ENCODE results near the gene KRT25.

Gene KRT25

GRCh38 chr17:40782450-40782849 is 27.3 kb upstream of the KRT25 start, which contains the start of gene KRT27:
Gene KRT27, minus strand, starts transcription at chr17:40782550. Its CDS starts 57 bp downstream, at chr17:40782493.
- no peaks in the 10 kb centered on the region for H3K4me1 ChIP-seq (ENCODE audit: control insufficient read depth, low read depth, low read length)
- H3K9me3 ChIP-seq (ENCODE audit: control insufficient read depth, low read depth, low read length): no peaks in the 10 kb centered on the region
- H3K27me3 ChIP-seq (ENCODE audit: control insufficient read depth, insufficient read depth, low read length): no peaks in the 10 kb centered on the region

DNA sequence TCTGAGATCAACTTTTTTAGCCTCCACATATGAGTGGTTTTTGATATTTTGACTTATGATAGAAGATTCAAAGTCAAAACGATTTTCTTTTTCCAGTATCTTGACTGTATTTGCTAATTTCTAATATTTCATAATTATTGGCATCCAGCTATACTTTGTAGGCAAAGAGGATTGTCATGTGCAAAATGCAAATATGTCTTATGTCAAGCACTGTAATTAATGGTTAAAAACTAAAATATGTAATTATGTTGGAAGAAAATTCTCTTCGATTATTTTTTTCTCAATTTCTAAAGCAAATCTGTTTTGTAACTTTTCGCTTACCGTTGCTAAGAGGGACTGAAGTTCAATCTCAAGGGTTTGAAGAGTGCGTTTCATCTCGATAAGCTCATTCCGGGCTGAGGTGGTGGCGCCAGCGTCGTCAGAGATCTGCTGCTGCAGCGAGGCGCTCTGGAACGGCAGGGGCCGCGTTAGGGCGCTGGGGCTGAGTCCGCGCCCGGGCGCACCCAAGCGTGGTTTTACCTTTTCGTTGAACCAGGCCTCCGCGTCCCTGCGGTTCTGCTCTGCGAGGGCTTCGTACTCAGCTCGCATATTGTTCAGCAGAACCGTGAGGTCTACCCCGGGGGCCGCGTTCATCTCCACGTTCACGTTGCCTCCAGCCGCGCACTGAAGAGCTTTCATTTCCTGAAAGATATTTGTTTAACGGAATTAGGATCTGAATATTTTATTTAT is 24.2 kb upstream of the KRT25 start:
- Histone ChIP-seq H3K36me3 (ENCODE audit: control insufficient read depth, low read depth, low read length) (no peaks in the 10 kb centered on the region), H3K9ac (ENCODE audit: low read length) (no peak overlapping the region), H3K4me3 (ENCODE audit: low read length) (no peak overlapping the region), H3K27me3 (ENCODE audit: control insufficient read depth, insufficient read depth, low read length) (no peaks in the 10 kb centered on the region), H3K27ac (ENCODE audit: low read length) (no peak overlapping the region), H3K4me1 (ENCODE audit: control insufficient read depth, low read depth, low read length) (no peaks in the 10 kb centered on the region), H3K9me3 (ENCODE audit: control insufficient read depth, low read depth, low read length) (no peaks in the 10 kb centered on the region)

More at GRCh38 chr17:40782450-40782849, 27.3 kb upstream of the KRT25 start, which contains the start of gene KRT27:
- Histone ChIP-seq H3K36me3 (ENCODE audit: control insufficient read depth, low read depth, low read length) (no peaks in the 10 kb centered on the region), H3K9ac (ENCODE audit: low read length) (no peak within 1 kb of the TSS), H3K4me3 (ENCODE audit: low read length) (no peak within 1 kb of the TSS), H3K27ac (ENCODE audit: low read length) (no peak within 1 kb of the TSS)

DNA sequence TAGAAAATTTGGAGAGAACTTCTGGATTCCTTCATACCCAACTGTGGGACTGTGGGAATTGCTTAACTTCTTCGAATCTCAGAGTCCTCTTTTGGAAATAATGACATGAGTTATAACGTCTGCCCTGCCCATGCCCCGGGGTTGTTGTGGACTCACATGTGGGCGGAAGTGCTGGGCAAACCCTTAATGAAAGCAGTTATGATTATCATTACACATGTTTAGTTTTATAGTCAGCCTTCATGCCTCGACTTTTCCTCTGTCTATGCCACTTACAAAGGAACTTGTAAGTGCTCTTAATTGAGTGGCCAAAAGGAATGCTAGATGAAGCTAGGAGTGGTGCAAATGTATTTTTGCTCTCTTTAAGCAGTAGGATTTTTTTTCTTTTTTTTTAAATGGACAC is 23.3 kb upstream of the KRT25 start:
- H3K27me3 ChIP-seq (ENCODE audit: control insufficient read depth, insufficient read depth, low read length): no peaks in the 10 kb centered on the region
- no peak overlapping the region for H3K27ac ChIP-seq (ENCODE audit: low read length)
- H3K4me1 ChIP-seq (ENCODE audit: control insufficient read depth, low read depth, low read length): no peaks in the 10 kb centered on the region
- H3K9me3 ChIP-seq (ENCODE audit: control insufficient read depth, low read depth, low read length): no peaks in the 10 kb centered on the region
- H3K9ac ChIP-seq (ENCODE audit: low read length): no peak overlapping the region
- H3K4me3 ChIP-seq (ENCODE audit: low read length): no peak overlapping the region
- H3K36me3 ChIP-seq (ENCODE audit: control insufficient read depth, low read depth, low read length): no peaks in the 10 kb centered on the region

- no peak overlapping the region for H3K9ac ChIP-seq (ENCODE audit: low read length)
- H3K9me3 ChIP-seq (ENCODE audit: control insufficient read depth, low read depth, low read length): no peaks in the 10 kb centered on the region
- H3K4me1 ChIP-seq (ENCODE audit: control insufficient read depth, low read depth, low read length): no peaks in the 10 kb centered on the region
- no peak overlapping the region for H3K27ac ChIP-seq (ENCODE audit: low read length)
- H3K4me3 ChIP-seq (ENCODE audit: low read length): no peak overlapping the region
- no peaks in the 10 kb centered on the region for H3K27me3 ChIP-seq (ENCODE audit: control insufficient read depth, insufficient read depth, low read length)
- no peaks in the 10 kb centered on the region for H3K36me3 ChIP-seq (ENCODE audit: control insufficient read depth, low read depth, low read length)
Measured at GRCh38 chr17:40777971-40778370, 22.8 kb upstream of the KRT25 start.

- Histone ChIP-seq H3K9ac (ENCODE audit: low read length) (no peak overlapping the region), H3K27me3 (ENCODE audit: control insufficient read depth, insufficient read depth, low read length) (no peaks in the 10 kb centered on the region), H3K27ac (ENCODE audit: low read length) (no peak overlapping the region), H3K36me3 (ENCODE audit: control insufficient read depth, low read depth, low read length) (no peaks in the 10 kb centered on the region), H3K4me3 (ENCODE audit: low read length) (no peak overlapping the region), H3K4me1 (ENCODE audit: control insufficient read depth, low read depth, low read length) (no peaks in the 10 kb centered on the region), H3K9me3 (ENCODE audit: control insufficient read depth, low read depth, low read length) (no peaks in the 10 kb centered on the region)
Measured at GRCh38 chr17:40777459-40777858, 22.3 kb upstream of the KRT25 start.

GRCh38 chr17:40775945-40776344 is 20.8 kb upstream of the KRT25 start:
- Histone ChIP-seq H3K27ac (ENCODE audit: low read length) (no peak overlapping the region), H3K4me1 (ENCODE audit: control insufficient read depth, low read depth, low read length) (no peaks in the 10 kb centered on the region), H3K9me3 (ENCODE audit: control insufficient read depth, low read depth, low read length) (no peaks in the 10 kb centered on the region), H3K9ac (ENCODE audit: low read length) (no peak overlapping the region), H3K36me3 (ENCODE audit: control insufficient read depth, low read depth, low read length) (no peaks in the 10 kb centered on the region), H3K4me3 (ENCODE audit: low read length) (no peak overlapping the region), H3K27me3 (ENCODE audit: control insufficient read depth, insufficient read depth, low read length) (no peaks in the 10 kb centered on the region)

DNA sequence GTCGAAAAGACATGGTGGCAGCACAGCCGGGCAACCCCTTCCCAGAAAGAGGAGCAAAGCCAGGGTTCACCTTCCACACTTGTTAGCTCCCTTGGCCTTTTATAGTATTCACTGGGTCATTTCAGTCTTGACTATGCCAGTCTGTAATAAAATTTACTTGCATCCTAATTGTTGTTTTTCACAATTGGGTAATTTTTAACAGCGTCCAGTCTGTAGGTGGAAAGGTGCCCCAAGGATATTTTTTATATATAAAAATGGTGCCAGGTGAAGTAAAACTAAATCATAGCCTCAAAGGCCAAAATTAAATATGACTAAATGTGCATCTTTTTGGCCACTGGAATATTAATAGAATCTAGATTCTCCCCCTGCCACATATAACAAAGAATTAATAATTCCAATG is 17.0 kb upstream of the KRT25 start, which contains the start of gene KRT26:
Gene KRT26 (minus strand): TSS at position 101 of the 400 bp plus-strand sequence. CDS start 88 bp downstream, at position 13.
- H3K27ac ChIP-seq (ENCODE audit: low read length): no peak within 1 kb of the TSS
- no peaks in the 10 kb centered on the region for H3K27me3 ChIP-seq (ENCODE audit: control insufficient read depth, insufficient read depth, low read length)
- no peak within 1 kb of the TSS for H3K9ac ChIP-seq (ENCODE audit: low read length)
- no peak within 1 kb of the TSS for H3K4me3 ChIP-seq (ENCODE audit: low read length)
- H3K4me1 ChIP-seq (ENCODE audit: control insufficient read depth, low read depth, low read length): no peaks in the 10 kb centered on the region
- no peaks in the 10 kb centered on the region for H3K9me3 ChIP-seq (ENCODE audit: control insufficient read depth, low read depth, low read length)
- no peaks in the 10 kb centered on the region for H3K36me3 ChIP-seq (ENCODE audit: control insufficient read depth, low read depth, low read length)

GRCh38 chr17:40765657-40766056 is 10.5 kb upstream of the KRT25 start:
- Histone ChIP-seq H3K27ac (ENCODE audit: low read length) (no peak overlapping the region), H3K4me3 (ENCODE audit: low read length) (no peak overlapping the region), H3K36me3 (ENCODE audit: control insufficient read depth, low read depth, low read length) (no peaks in the 10 kb centered on the region), H3K4me1 (ENCODE audit: control insufficient read depth, low read depth, low read length) (no peaks in the 10 kb centered on the region), H3K9me3 (ENCODE audit: control insufficient read depth, low read depth, low read length) (no peaks in the 10 kb centered on the region), H3K9ac (ENCODE audit: low read length) (no peak overlapping the region), H3K27me3 (ENCODE audit: control insufficient read depth, insufficient read depth, low read length) (no peaks in the 10 kb centered on the region)

DNA sequence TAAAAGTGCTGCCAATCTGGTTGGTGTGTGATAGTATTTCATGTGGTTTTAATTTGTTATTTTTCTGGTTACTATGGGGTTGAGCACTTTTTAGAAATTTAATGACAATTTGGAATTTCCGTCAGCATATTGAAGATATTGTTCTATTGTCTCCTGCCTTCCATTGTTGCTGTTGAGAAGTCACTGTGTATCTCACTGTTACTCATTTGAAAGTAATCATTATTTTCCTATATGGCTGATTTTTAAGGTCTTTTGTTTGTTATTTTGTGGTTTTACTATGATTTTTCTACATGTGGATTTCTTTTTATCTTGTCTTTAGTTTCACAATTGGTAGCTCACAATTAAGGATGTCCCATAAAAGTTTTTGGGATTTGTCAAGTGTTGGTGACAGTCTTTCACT is 8.6 kb upstream of the KRT25 start:
- Histone ChIP-seq H3K4me1 (ENCODE audit: control insufficient read depth, low read depth, low read length) (no peaks in the 10 kb centered on the region), H3K4me3 (ENCODE audit: low read length) (no peak overlapping the region), H3K36me3 (ENCODE audit: control insufficient read depth, low read depth, low read length) (no peaks in the 10 kb centered on the region), H3K9ac (ENCODE audit: low read length) (no peak overlapping the region), H3K27ac (ENCODE audit: low read length) (no peak overlapping the region), H3K27me3 (ENCODE audit: control insufficient read depth, insufficient read depth, low read length) (no peaks in the 10 kb centered on the region), H3K9me3 (ENCODE audit: control insufficient read depth, low read depth, low read length) (no peaks in the 10 kb centered on the region)

DNA sequence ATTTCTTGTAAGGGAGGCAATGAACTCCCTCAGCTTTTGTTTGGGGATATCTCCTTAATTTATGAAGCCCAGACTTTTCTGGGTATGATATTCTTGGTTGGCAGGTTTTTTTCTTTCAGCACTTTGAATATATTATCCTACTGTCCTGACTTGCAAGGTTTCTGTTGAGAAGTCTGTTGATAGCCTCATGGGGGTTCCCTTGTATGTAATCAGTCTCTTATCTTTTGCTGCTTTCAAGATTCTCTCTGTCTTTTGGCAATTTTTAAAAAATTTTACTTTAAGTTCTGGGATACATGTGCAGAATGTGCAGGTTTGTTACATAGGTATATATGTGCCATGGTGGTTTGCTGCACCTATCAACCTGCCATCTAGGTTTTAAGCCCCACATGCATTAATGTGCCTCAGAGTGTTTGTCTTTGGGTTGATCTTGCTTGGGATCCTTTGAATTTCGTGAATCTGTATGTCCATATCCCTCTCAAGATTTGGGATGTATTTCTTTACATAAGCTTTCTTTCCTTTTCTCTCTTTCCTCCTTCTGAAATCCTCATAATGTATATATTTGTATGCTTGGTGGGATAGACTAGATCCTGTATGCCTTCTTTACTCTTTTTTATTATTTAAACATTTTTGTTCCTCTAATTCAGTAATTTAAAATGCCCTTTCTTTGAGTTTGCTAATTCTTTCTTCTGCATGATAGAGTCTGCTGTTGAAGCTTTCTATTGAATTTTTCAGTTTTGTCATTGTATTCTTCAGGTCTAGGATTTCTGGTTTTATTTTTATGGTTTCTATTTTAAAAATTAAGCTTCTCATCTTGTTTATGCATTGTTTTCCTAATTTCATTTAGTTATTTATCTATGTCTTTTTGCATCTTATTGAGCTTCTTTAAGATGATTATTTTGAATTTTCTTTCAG is 5.2 kb upstream of the KRT25 start:
- Histone ChIP-seq H3K36me3 (ENCODE audit: control insufficient read depth, low read depth, low read length) (no peaks in the 10 kb centered on the region), H3K9me3 (ENCODE audit: control insufficient read depth, low read depth, low read length) (no peaks in the 10 kb centered on the region), H3K27ac (ENCODE audit: low read length) (no peak overlapping the region), H3K27me3 (ENCODE audit: control insufficient read depth, insufficient read depth, low read length) (no peaks in the 10 kb centered on the region), H3K4me3 (ENCODE audit: low read length) (no peak overlapping the region), H3K9ac (ENCODE audit: low read length) (no peak overlapping the region), H3K4me1 (ENCODE audit: control insufficient read depth, low read depth, low read length) (no peaks in the 10 kb centered on the region)

GRCh38 chr17:40753804-40754203 is 1.3 kb downstream of the KRT25 start:
- H3K9ac ChIP-seq (ENCODE audit: low read length): no peak overlapping the region
- no peaks in the 10 kb centered on the region for H3K36me3 ChIP-seq (ENCODE audit: control insufficient read depth, low read depth, low read length)
- H3K4me1 ChIP-seq (ENCODE audit: control insufficient read depth, low read depth, low read length): no peaks in the 10 kb centered on the region
- H3K4me3 ChIP-seq (ENCODE audit: low read length): no peak overlapping the region
- no peak overlapping the region for H3K27ac ChIP-seq (ENCODE audit: low read length)
- no peaks in the 10 kb centered on the region for H3K9me3 ChIP-seq (ENCODE audit: control insufficient read depth, low read depth, low read length)
- no peaks in the 10 kb centered on the region for H3K27me3 ChIP-seq (ENCODE audit: control insufficient read depth, insufficient read depth, low read length)

Measured in iPS-18a (cell line).